ENCODE measurements around the gene TMEM52B.
A peak's percentile ranks its signal among the peaks of the same experiment; 100 is the strongest.

TMEM52B gene

DNA sequence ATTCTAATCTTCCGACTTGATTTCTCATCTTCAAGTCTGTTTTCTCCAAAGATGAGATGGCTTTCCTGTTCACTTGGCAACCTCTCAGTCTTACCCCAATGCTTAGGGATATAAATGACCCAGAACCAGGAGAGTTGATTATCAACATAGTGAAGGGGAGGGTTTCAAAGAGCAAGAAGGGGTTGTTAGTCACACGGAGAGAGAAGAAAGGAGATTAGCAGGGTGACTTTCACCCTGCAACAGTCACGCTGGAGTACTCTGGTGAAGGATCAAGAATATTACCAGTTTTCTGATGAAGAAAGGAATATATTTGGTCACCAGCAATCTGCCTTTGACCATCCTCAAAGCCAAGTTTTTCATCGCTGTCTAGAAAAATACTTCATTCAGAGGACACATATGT lies at the start of gene TMEM52B:
TMEM52B (plus strand) TSS at position 212 of the 400 bp plus-strand sequence. CDS start 543 bp downstream, outside the sequence.
- Mint-ChIP-seq H3K27me3 (ENCODE audit: low read depth) (peaks cover 30% of the 10 kb centered on the region), H3K4me1 (ENCODE audit: low read depth) (no peaks in the 10 kb centered on the region), H3K4me3 (no peak within 1 kb of the TSS), H3K36me3 (ENCODE audit: low read depth) (no peaks in the 10 kb centered on the region), H3K27ac (no peak within 1 kb of the TSS), H3K9me3 (no peaks in the 10 kb centered on the region)
- DNase-seq (ENCODE audit: low spot score), result no peak

DNA sequence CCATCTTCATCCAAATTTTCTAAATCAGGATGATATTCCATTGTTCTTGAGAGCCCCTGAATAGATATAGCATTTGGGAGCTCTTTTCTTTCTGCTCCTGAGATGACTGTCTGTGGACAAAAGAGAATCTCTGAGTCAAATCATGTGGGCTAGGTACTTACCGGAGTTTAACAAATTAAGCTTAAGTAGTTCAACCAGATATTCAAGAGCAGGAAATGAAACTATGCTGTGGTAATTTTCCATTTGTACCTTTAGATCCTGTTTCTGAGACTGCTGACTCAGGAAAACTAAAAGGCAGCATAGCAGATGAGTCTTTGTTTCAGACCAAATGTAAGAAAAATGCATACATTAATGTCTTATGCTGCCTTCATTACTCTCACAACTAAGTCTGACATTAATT lies 48.8 kb upstream of the TMEM52B start, which contains the start of gene CLEC7A:
CLEC7A (minus strand) TSS at position 158 of the 400 bp plus-strand sequence; CDS start at position 41, 117 bp downstream.
- Mint-ChIP-seq H3K4me1 (ENCODE audit: low read depth) (peaks cover 13% of the 10 kb centered on the region), H3K4me3 (no peak within 1 kb of the TSS), H3K36me3 (ENCODE audit: low read depth) (no peaks in the 10 kb centered on the region), H3K27ac (no peak within 1 kb of the TSS), H3K27me3 (ENCODE audit: low read depth) (peaks cover 39% of the 10 kb centered on the region), H3K9me3 (no peaks in the 10 kb centered on the region)
- no peak for DNase-seq (ENCODE audit: low spot score)

DNA sequence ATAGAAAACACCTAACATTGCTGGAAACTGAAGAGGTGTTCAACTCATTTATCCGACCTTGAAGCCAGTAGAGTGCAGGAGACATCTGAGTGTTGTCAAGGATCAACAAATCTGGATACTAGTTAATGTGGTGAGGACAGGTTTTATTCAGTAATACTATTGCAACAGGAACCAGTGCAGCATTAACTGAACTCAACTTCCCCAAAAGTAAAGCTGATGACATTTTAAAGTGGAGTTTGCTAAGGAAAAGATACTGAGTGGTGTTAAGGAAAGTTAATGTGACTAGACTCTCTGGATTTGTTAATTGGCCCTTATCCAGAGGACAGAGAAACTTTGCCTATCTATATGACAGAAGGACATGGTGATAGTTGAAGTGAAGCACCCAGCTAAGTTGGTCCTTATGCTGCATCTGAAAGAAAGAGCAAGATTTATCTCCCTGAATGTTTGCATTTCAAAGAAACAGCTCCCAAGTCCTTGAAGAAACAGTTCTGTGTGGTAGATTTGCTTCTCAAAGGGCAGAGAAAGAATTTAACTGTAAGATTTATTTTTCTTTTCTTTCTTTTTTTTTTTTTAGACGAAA lies 47.6 kb upstream of the TMEM52B start:
- DNase-seq (ENCODE audit: low spot score), result no peak
- Mint-ChIP-seq H3K27me3 (ENCODE audit: low read depth) (peaks cover 35% of the 10 kb centered on the region), H3K4me3 (no peak overlapping the region), H3K27ac (no peak overlapping the region), H3K9me3 (no peaks in the 10 kb centered on the region), H3K36me3 (ENCODE audit: low read depth) (no peaks in the 10 kb centered on the region), H3K4me1 (ENCODE audit: low read depth) (peaks cover 13% of the 10 kb centered on the region)

DNA sequence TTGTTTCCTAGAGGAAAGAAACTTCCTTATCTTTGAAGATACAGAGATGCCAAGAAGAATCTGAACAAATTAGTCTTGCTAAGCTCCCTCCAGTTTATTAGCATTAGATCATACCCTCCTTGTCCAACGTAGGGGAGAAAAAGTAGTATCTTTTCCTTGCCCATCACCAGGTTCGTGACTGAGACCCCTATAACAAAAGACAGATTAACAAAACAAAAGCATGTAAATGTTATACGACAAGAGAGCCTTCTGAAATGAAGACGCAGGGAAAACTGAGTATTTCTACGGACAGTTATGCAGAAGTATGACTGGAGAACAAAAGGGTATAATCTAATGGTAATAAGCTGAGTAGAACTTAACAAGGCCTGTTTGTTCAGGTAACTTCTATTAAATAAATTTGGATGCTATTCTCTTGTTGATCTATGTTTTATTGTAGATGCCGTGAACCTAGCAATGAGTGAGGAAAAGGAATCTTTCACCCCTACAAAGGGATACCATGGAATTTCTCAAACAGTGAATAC lies 45.9 kb upstream of the TMEM52B start:
- H3K27ac Mint-ChIP-seq, result no peak overlapping the region
- peaks cover 33% of the 10 kb centered on the region for H3K27me3 Mint-ChIP-seq (ENCODE audit: low read depth)
- peaks cover 13% of the 10 kb centered on the region for H3K4me1 Mint-ChIP-seq (ENCODE audit: low read depth)
- no peaks in the 10 kb centered on the region for H3K9me3 Mint-ChIP-seq
- DNase-seq (ENCODE audit: low spot score), result no peak
- H3K36me3 Mint-ChIP-seq (ENCODE audit: low read depth), result no peaks in the 10 kb centered on the region
- no peak overlapping the region for H3K4me3 Mint-ChIP-seq

DNA sequence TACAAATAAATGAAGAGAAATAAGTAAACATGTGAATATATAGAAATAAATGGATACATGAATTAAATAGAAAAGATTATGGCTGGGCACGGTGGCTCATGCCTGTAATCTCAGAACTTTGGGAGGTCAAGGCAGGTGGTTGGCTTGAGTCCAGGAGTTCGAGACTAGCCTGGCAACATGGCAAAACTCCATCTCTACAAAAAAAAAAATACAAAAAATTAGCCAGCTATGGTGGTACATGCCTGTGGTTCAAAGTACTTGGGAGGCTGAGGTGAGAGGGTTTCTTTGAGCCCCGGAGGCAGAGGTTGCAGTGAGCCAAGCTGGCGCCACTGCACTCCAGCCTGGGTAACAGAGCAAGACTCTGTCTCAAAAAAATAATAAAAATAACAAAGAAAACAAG lies 43.7 kb upstream of the TMEM52B start:
- Mint-ChIP-seq H3K9me3 (no peaks in the 10 kb centered on the region), H3K4me1 (ENCODE audit: low read depth) (peaks cover 10% of the 10 kb centered on the region), H3K27ac (no peak overlapping the region), H3K36me3 (ENCODE audit: low read depth) (no peaks in the 10 kb centered on the region), H3K4me3 (no peak overlapping the region), H3K27me3 (ENCODE audit: low read depth) (peaks cover 24% of the 10 kb centered on the region)
- no peak for DNase-seq (ENCODE audit: low spot score)

DNA sequence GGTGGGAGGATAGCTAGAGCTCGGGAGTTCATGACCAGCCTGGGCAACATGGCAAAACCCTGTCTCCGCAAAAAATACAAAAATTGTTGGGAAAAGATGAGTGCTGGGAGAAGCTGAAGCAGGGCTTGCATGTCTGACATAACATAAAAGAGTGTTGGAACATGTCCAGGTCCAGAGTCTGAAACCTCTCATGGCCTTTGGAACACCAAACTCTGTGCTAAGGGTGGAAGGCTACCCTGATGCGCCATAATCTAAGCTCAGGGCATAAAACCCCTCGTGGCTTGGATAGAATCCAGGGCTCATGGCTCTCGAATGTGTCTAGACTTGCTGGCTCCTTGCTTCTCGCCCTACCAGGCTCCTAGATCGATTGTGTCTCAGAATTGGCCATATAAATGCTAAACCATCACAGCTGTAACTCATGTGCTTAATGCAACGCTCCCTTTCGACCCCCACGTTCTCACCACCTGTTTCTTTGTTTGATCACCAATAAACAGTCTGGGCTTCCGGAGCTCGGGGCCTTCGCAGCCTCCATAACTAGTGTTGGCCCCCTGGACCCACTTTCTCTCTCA lies 42.1 kb upstream of the TMEM52B start:
- no peaks in the 10 kb centered on the region for H3K9me3 Mint-ChIP-seq
- H3K27me3 Mint-ChIP-seq (ENCODE audit: low read depth), result peaks cover 19% of the 10 kb centered on the region
- peaks cover 2% of the 10 kb centered on the region for H3K4me1 Mint-ChIP-seq (ENCODE audit: low read depth)
- no peak overlapping the region for H3K27ac Mint-ChIP-seq
- no peaks in the 10 kb centered on the region for H3K36me3 Mint-ChIP-seq (ENCODE audit: low read depth)
- no peak for DNase-seq (ENCODE audit: low spot score)
- H3K4me3 Mint-ChIP-seq, result no peak overlapping the region

DNA sequence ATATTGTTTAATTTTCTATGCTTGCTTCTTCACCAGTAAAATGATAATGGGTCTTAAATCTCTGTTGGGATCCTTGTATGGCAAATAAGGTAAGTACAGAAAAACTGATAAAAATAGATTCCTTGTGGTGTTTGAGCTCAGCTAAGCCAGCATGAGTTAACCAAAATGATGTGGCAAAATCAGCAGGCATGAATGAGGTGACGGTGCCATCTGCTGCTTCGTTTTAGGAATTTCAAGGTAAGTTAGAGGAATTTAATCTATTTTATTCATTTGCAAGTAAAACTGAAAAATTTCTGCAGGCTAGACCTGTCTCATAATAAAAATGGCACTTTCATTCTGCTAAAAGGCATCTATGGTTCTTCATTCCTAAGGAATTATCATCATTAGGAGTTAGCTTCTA lies 38.8 kb upstream of the TMEM52B start:
- Mint-ChIP-seq H3K36me3 (ENCODE audit: low read depth) (no peaks in the 10 kb centered on the region), H3K4me3 (no peak overlapping the region), H3K27ac (no peak overlapping the region), H3K9me3 (no peaks in the 10 kb centered on the region), H3K4me1 (ENCODE audit: low read depth) (peaks cover 2% of the 10 kb centered on the region), H3K27me3 (ENCODE audit: low read depth) (peaks cover 37% of the 10 kb centered on the region)
- DNase-seq (ENCODE audit: low spot score), result no peak

DNA sequence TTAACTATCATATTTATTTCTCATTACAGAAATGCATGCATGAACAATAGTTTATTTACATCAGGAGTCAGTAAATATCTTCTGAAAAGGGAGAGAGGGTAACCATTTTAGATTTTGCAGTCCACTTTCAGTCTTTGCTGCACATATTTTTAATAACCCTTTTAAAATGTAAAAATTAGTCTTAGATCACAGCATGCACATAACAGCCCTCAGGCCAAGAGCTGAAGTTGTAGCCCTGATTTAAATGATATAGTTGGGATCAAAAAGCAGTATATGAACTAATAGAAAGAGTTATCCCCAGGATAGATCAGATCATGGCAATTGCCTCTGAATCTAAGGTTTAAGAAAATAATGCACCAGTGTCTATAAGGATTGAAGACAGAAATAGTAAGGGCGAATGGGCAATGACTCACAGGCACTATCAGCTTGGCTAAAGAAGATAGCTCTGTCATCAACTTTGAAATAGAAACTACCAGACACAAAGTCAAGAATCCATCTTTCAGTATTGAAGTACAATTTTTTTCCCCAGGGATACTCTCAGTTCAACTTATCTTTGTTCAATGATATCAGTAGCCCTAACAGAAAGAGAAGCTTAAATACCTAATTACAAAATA lies 35.7 kb upstream of the TMEM52B start:
- H3K27ac Mint-ChIP-seq, result no peak overlapping the region
- no peak overlapping the region for H3K4me3 Mint-ChIP-seq
- no peaks in the 10 kb centered on the region for H3K9me3 Mint-ChIP-seq
- H3K4me1 Mint-ChIP-seq (ENCODE audit: low read depth), result peaks cover 2% of the 10 kb centered on the region
- H3K27me3 Mint-ChIP-seq (ENCODE audit: low read depth), result peaks cover 35% of the 10 kb centered on the region
- no peak for DNase-seq (ENCODE audit: low spot score)
- H3K36me3 Mint-ChIP-seq (ENCODE audit: low read depth), result no peaks in the 10 kb centered on the region

DNA sequence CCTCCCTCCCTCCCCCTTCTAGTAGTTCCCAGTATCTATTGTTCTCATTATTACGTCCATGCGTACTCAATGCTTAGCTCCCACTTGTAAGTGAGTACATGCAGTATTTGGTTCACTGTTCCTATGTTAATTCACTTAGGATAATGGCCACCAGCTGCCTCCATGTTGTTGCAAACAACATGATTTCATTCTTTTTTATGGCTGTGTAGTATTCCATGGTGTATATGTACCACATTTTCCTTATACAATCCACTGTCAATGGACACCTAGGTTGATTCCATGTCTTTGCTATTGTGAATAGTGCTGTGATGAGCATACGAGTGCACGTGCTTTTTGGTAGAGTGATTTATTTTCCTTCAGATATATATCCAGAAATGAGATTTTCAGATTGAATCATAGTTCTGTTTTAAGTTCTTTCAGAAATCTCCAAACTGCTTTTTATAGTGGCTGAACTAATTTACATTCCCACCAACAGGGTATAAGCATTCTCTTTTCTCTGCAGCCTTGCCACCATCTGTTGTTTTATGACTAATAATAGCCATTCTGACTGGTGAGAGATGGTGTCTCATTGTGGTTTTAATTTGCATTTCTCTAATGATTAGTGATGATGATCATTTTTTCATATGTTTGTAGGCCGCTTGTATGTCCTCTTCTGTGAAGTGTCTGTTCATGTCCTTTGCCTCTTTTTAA lies 31.0 kb upstream of the TMEM52B start:
- Mint-ChIP-seq H3K4me3 (no peak overlapping the region), H3K4me1 (ENCODE audit: low read depth) (peaks cover under 1% of the 10 kb centered on the region), H3K27me3 (ENCODE audit: low read depth) (peaks cover 41% of the 10 kb centered on the region), H3K36me3 (ENCODE audit: low read depth) (no peaks in the 10 kb centered on the region), H3K9me3 (no peaks in the 10 kb centered on the region), H3K27ac (no peak overlapping the region)
- no peak for DNase-seq (ENCODE audit: low spot score)

DNA sequence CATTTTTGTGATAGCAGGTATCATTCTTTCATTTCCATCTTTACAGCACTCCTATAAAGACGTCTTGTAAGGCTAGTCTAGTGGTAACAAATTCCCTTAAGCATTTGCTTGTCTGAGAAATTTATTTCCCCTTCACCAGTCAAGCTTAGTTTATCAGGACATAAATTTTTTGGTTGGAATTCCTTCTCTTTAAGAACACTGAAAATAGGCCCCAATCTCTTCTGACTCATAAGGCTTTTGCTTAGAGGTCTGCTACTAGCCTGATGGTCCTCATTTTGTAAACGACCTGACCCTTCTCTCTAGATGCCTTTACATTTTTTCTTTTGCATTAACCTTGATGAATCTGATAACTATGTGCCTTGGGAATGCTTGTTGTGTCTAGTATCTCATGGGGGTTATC lies 27.2 kb upstream of the TMEM52B start:
- Mint-ChIP-seq H3K36me3 (ENCODE audit: low read depth) (no peaks in the 10 kb centered on the region), H3K27ac (no peak overlapping the region), H3K4me1 (ENCODE audit: low read depth) (peaks cover 6% of the 10 kb centered on the region), H3K27me3 (ENCODE audit: low read depth) (peaks cover 47% of the 10 kb centered on the region), H3K9me3 (no peaks in the 10 kb centered on the region), H3K4me3 (no peak overlapping the region)
- no peak for DNase-seq (ENCODE audit: low spot score)

DNA sequence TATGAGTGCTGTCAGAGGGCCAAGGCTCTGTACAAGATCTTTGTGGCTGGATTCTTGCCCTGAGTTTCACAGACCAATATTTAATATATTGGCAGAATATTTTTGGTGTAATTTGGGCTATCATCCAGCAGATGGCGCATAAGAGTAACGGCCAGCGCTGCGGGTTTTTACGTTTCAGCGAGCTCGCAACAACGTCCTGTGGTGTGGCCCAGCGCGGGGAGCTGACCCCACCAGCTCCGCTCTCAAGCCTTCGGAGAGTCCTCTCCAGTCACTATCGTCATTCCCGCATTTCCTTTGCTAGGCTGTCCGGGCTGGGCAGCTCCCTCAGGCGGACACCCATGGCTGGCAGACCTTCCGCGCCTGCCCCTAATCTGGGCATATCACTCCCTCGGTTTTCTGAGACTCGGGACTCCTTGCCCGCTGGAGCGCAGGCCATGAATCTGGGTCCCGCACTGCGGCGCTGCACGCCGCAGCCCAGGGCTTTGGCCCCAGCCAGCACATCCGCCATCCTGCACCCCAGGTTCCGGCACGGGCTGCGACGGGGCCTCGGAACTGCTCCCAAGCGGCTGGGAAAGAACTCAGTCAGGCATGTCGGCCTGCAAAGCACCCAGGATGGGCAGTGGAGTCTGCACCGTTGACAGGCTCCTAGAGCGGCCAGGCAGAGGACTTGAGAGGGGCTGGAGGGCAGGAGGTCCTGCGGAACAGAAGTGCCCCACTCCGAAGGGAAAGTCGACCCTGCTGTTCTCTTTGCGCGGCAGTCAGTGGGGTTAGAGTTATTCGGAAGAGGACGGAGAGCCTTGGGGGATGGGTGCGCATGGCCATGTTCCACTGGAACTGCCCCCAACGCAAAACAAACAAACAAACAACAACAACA lies 25.3 kb upstream of the TMEM52B start:
- peaks cover 6% of the 10 kb centered on the region for H3K4me1 Mint-ChIP-seq (ENCODE audit: low read depth)
- no peaks in the 10 kb centered on the region for H3K9me3 Mint-ChIP-seq
- peak overlapping the region; percentile 85 for H3K4me3 Mint-ChIP-seq
- no peak overlapping the region for H3K27ac Mint-ChIP-seq
- DNase-seq (ENCODE audit: low spot score), result peak; percentile 43
- H3K27me3 Mint-ChIP-seq (ENCODE audit: low read depth), result peaks cover 42% of the 10 kb centered on the region
- no peaks in the 10 kb centered on the region for H3K36me3 Mint-ChIP-seq (ENCODE audit: low read depth)

DNA sequence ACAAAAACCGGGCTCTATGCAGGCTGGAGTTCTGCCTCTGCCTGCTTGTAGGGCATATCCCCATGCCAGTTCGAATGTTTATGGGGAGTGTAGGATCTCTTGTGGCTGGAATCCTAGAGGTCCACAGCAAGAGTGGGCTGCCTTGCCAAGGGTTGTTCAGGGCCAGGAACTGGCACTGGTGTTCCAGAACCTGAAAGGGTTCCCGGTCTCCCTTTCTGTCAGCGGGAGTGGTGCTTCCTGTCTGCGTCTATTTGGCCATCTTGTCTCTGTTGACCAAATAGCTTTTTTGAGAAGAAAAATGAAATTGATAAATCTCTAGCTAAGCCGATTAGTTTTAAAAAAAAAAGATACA lies 24.7 kb upstream of the TMEM52B start:
- Mint-ChIP-seq H3K4me3 (peak overlapping the region; percentile 85), H3K27me3 (ENCODE audit: low read depth) (peaks cover 47% of the 10 kb centered on the region), H3K9me3 (no peaks in the 10 kb centered on the region), H3K4me1 (ENCODE audit: low read depth) (peaks cover 6% of the 10 kb centered on the region), H3K27ac (no peak overlapping the region), H3K36me3 (ENCODE audit: low read depth) (no peaks in the 10 kb centered on the region)
- no peak for DNase-seq (ENCODE audit: low spot score)

DNA sequence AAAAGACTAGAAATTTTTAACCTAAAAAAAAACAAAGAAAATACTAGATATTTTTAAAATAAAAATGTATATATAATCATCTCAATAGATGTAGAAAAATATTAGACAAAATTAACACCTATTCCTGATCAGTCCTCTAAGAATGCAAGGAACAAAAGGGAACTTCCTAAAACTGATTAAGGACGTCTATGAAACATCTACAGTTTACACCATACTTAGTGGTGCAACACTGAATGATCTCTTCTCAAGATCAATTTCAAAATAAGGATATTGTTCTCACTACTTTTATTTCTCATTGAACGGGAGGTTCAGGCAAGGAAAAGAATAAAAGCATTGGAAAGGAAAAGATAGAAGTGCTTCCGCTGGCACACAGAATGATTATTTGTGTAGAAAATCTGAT lies 22.9 kb upstream of the TMEM52B start:
- no peaks in the 10 kb centered on the region for H3K9me3 Mint-ChIP-seq
- no peak for DNase-seq (ENCODE audit: low spot score)
- H3K27ac Mint-ChIP-seq, result no peak overlapping the region
- peaks cover 43% of the 10 kb centered on the region for H3K27me3 Mint-ChIP-seq (ENCODE audit: low read depth)
- H3K36me3 Mint-ChIP-seq (ENCODE audit: low read depth), result no peaks in the 10 kb centered on the region
- H3K4me1 Mint-ChIP-seq (ENCODE audit: low read depth), result peaks cover 6% of the 10 kb centered on the region
- no peak overlapping the region for H3K4me3 Mint-ChIP-seq
